NCI-H69 (cell line): ENCODE data around the gene IL18BP.

Source experiments
- DNase-seq: peaks from one replicate; lab custom pipeline; 2025; lab: John Stamatoyannopoulos, UW

The IL18BP gene

DNA sequence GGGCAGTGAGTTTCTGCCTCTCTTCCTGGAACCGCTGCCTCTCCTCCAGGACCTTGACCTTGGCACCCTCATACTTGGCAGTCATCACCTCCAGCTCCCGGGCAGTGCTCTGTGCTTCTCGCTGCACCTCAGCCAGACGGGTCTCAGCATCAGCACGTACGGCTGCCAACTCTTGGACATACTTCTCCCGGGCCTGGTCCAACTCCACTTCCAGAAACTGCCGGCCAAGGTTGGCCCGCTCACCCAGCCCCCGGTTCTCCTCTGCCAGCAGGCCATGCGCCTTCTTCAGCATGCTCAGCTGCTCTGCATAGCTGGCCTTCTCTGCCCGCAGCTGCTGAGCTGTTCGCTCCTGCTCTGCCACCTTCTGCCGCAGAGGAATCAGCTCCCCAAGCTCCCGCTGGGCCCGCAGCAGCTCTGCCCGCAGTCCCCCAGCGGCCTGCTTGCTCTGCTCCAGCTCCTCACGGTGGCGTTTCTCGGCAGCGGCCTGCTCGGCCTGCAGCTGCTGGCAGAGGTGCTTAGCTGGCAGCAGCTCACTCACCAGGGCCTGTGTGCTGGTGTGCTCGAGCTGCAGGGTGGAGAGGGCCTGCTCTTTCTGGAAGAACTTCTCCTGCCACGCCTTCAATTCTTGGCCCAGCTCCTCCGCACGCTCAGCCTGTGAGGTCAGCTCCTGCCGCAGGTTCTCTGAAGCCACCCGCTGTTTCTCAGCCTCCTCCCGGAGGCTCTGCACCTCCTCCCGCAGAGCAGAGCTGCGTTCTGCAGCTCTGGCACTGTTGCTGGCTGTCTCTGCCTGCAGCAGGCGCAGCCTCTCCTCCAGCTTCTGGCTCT, 14.4 kb downstream of the IL18BP start:
- no peak for DNase-seq

DNA sequence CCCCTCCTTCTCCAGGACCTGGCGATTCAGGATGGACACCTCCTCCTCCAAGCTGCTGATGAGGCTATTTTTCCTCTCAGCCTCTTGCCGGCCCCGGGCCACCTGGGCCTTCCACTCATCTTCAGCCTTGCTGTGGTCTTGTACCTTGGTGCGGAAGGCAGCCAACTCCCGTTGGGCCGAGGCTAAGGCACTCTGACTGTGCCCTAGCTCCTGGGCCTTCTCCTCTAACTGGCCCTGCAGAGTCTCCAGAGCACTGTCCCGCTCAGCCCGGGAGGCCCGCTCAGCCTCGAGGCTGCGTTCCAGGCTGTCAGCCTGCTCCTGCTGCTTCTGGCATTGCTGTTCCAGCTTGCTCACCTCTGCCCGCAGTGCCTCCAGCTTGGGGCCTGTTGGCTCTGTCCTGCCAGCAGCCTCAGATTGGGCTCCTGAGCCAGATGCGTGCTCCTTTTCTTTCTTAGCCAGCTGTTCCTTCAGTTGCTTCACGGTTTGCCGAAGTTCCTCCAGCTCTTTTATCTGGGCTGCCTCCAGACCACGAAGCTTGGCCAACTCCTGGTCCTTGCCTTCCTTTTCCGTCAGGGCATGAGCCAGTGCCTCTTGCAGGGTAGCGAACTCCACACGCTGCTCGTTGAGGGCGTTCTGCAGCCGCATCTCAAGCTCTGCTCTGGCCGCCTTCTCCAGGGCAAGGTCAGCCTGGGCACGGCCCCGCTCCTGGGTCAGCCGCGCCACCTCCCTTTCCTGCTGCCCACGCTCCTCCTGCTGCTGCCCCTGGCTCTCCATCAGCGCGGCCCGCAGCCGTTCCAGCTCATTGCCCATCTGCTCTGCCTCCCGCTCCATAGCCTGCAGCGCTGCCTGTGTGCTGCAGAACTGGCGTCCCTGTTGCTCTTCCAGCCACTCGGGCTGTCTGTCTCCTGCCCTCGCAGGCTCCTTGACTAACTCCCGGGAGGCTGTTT, 15.3 kb downstream of the IL18BP start:
- DNase-seq = no peak

GRCh38 chr11:72014761-72015320, 16.1 kb downstream of the IL18BP start:
- no peak for DNase-seq

DNA sequence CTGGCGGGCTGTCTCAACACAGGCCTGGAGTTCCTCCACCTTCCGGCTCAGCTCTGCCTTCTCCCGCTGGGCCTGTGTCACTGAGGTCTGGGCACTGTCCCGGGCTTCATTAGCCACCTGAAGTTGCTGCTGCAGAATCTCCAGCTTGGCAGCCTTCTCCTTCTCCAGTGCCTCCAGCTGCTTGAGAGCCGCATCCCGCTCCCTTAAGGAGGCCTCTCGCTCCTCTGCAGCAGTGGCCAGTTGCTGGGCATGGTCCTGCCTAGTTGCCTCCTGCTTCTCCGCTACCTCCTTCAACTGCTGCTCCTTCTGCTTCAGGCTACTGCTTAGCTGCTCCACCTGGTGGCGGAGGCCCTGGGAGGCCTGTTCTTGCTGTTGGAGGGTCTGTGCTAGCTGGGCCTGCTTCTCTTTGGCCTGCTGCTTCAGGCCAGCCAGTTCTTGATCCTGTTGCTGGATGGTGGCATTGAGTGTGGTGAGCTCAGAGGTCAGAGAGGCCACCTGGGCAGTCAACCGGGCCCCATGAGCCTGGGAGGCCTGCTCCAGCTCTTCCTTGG, 16.9 kb downstream of the IL18BP start:
- no peak for DNase-seq

DNA sequence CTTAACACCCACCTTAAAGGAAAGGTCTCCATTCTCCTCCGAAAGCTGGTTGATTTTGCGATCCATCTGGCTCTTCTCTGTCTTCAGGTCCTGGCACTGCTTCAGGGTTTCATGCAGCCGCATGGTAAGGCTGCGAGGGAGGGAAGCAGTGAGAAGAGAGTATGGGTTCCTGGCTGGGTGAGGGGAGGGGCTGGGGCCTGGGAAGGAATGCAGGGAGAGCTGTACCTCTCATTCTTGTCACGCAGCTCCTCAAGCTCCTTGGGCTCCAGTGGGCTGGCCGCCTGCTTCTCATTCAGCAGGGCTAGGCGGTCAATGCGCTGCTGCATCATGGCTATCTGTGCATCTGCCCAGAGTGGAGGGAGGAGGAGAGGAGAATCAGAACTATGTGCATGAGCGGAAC, 19.5 kb downstream of the IL18BP start:
- DNase-seq = no peak

- no peak for DNase-seq
These were observed 24.6 kb downstream of the IL18BP start for GRCh38 chr11:72023335-72023734.

GRCh38 chr11:72024069-72024754, 25.5 kb downstream of the IL18BP start:
- DNase-seq = no peak

DNA sequence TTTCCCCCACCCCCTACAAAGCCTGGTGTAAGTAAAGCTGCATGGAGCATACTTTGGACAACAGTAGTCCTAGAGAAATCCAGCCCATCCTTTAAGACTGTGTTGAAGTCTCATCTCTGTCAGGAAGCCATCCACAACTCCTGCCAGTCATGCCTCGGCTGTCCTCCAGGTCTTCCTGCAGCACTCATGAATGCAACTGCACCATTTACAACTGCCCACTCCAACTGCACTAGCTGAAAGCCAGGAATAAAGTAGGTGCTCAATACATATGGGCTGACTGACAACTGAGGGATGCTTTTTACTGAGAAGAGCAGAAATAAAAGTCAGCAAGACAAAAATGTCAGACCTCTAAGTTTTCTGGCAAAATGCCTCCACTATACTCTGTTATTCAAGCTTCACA, 27.4 kb downstream of the IL18BP start:
- DNase-seq = no peak

DNA sequence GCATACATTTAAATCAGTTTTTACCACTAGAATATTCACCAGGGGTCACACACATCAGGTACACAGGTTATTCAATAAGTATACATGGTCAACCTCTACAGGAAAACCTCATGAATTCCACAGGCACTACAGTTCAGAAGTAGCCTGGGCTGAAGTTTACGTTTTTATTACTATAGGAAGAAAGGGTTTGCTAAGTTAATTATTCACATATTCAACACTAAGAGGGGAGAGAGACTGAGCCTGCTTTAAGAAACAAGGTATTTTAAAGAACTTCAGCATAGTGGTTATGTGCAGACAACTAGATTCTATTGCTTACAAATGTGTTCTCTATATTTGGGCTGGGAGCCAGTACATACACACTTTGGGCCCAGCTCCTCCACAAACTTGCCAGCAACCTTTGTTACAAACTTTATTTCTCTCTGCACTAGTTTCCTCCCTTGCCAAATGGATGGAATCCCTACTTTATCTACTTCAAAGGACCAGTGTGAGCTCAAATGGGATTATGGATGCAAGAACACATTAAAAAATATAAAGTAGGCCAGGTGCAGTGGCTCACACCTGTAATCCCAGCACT, 31.9 kb downstream of the IL18BP start:
- no peak for DNase-seq

GRCh38 chr11:72036687-72037086, 38.0 kb downstream of the IL18BP start:
- DNase-seq = peak; percentile 75

GRCh38 chr11:72037554-72038311, 39.0 kb downstream of the IL18BP start:
- peak; percentile 92 for DNase-seq

DNA sequence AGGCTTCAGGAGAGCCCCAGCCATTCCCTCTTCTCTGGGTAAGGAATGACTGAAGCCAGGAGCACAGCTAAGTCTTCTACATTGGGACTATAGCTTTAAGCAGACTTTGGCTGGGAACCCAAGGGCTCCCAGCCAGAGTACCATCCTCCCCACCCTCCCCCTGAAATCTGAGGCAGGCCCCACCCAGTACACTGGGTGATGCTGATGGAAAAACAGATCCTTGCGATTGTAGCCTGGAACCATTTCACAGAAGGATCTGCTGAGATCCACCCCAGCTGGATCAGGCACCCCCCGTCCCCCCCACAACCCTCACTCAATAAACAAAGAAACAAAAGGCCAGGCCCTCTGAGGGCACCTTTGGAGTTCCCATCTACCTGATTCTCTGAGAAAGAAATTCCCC, 39.8 kb downstream of the IL18BP start:
- peak; percentile 74 for DNase-seq

DNA sequence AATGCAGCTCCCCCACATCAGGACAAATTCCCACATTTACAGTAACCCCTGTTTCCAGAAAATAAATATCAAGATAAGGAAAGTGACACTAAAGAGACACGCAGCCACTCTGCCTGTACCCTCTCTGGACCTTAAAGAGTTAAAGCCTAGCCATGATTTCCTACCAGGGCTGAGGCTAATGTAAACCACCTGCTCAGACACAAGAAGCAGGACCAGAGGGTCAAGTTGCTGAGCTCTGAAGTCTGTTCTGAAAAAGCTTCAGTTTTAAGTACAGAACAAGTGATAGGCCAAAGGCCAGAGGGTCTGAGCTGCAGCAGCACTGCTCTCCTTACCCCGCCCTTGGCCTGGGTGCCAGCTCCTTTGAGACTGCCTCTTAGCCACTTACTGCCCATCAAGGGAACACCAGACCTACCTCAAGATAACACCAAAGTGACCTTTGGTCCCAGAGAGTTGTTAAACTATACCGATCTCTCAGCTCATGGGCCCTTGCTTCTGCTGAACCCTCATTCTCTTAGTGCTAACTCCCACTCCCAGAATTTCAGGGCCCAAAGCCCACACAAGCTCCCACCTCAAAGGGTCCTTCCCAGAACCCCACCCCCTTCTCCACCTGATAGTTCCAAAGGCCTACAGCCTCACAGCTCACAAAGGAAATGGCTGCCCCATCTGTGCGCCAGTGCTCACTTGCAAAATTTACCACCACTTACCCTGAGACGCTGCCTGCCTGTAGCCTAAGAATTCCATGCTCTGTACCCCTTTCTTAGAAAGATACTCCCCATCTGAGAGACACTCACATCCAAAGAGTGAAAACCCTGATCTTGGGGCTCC, 40.5 kb downstream of the IL18BP start:
- peak; percentile 56 for DNase-seq

DNA sequence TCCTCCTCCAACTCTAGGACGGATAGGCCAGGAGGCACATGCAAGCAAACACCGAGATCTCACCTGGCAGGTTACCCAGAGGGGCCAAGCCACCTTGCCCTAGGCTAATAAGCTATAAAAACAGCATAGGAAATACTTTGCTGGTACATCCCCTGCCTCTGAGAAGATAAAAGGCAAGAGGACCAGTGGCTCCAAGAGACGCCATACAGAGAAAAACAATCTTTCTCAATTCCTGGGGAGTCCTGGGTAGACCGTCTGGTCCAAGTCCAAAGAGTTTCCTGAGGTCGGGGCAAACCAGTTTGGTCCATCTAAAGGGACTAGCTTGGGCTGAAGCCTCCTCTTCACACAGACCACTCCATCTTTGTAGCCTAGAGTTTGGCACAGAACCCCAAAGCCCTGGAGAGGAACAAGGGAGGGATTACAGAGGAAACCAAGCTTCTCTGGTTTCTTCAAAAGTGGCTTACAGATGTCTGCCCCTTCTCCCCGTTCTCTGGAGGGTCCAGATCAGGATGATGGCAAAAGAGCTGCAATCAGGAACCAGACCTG, 41.2 kb downstream of the IL18BP start:
- peak; percentile 58 for DNase-seq

DNA sequence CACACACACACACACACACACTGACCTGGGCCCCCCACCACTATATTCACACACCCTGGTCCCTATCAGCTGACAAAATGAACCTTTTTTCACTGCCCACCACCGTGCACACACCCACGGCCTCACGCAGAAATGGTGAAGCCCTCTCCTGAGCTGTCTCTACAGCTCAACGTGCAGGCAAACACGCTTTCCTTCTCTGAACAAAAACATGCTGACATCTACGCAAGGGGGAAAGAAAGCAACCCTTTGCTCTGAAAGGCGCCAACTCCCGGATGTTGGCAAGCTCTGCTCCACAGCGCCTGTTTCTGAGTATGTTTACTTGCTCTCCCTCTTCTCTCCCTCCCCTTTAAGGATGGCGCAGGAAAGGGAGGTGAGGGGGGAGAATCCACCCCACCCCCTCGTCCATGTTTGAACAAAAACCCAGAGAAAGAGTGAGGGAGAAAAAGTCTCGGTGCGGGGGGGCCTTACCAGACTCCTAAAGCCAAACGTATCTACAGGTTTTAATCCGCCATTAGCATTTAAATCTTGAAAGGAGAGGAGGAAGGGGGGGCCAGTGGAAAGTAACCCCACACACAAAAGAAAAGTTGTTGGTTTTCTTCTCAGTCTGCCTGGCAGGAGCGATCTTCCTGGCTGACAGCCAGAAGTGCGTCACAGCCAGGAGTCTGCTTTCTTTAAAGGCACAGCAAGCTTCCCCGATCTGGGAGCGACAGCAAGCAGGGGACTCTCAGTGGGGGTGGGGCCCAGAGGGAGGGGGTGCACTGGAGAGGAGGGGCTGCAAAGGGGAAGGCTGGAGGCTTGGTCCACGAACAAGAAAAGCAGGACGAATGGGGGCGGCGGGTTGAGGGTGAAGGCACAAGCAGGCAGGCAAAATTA, 42.0 kb downstream of the IL18BP start:
- DNase-seq = peak; percentile 98

DNA sequence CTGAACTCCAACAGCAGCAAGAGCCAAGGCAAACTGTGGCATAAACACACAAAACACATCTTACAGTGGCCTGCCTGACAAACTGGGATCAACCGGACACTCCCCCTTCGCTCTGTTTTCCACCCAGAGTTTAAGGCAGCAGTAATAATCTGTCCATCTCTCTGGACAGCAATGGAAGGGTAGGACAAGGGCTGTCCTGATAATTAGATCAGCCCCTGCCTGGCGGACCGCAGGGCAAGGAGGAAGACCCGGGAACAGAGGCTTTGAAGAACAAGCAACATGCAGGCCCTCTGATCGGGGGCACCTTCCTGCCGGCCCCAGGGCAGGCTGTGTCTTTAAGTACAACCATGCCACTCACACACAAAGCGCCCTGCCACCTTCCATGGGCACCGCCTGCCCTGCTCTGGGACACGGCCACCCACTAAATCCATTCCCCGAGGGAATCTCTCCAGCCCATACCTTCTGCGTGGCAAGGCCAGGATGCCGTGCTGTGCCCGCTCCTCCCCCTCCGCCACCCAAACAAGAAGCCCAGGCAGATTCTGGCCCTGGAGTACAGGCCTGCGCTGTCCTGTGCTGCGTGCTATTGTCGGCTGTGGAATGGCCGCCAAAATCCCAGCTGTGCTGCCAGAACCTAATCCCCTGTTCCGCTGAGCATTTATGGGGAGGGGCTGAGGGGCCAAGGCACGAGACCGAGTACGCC, 42.8 kb downstream of the IL18BP start:
- peak; percentile 90 for DNase-seq

GRCh38 chr11:72042064-72042745, 43.5 kb downstream of the IL18BP start:
- peak; percentile 39 for DNase-seq
